Measurements from ENCODE around the gene CABCOCO1.

Gene CABCOCO1

DNA sequence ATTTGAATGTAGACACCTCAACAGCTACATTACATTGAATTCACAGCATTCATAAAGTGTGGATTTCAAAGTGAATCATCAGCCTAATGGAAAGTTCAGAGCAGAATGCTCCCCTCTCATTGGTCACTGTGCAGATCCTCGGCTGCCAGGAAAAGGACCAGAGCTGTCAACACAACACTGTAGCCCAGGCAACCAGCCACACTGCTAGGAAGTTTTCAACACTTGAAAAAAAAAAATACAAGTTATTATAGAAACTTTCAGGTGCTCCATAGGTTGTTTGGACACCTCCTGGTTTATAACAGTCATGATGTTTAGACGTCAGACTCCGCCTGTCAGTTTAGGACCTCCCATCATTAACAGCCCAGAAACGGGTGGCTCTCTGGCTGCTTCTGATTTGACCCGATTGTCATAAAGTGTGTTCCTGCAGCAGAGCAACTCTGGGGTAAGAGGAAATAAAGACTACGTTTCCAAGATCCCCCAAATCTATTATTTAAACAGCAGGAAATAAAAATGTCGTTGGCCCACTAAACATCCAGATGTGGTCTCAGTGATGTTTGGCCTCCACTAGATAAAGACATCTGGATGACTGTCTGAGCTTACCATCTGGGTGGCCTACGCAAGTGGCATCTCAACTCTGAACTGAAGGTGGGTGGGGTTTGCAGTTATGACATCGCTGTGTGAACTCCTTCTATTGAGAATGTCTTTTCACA, 117.4 kb downstream of the CABCOCO1 start:
- H4K91ac ChIP-seq (ENCODE audit: low read depth, low read length, poor library complexity): no peak overlapping the region
- WGBS, 2 donors (ENCODE audit: extremely low coverage in 2 of 2, insufficient read length in 2 of 2, insufficient replicate concordance in 1 of 2): no CpG with 5 or more reads among the region's 9 CpGs
- H3K9me3 ChIP-seq (replicated peaks in 1 of 2; ENCODE audit: control insufficient read depth in 2 of 2, insufficient read depth in 1 of 2, low read depth in 1 of 2, low read length in 2 of 2): no peaks in the 10 kb centered on the region
- H3K36me3 ChIP-seq (replicated peaks in 1 of 2; ENCODE audit: control insufficient read depth in 2 of 2, insufficient read depth in 2 of 2, low read length in 2 of 2): no peaks in the 10 kb centered on the region
- DNase-seq (ENCODE audit: low spot score): no peak
- no peaks in the 10 kb centered on the region for H3K27me3 ChIP-seq (ENCODE audit: control insufficient read depth in 3 of 3, insufficient read depth in 3 of 3, low read depth in 1 of 3, low read length in 3 of 3)
- H2AK5ac ChIP-seq (ENCODE audit: low read depth, low read length): no peak overlapping the region
- no peak overlapping the region for H3K27ac ChIP-seq (replicated peaks; ENCODE audit: low read length)
- H2AFZ ChIP-seq (ENCODE audit: low read length): no peak overlapping the region
- H3K4me1 ChIP-seq (ENCODE audit: control insufficient read depth in 2 of 2, insufficient read depth in 1 of 2, low read depth in 1 of 2, low read length in 2 of 2): no peaks in the 10 kb centered on the region
- H2BK120ac ChIP-seq (ENCODE audit: low read depth, low read length): no peak overlapping the region
- H2BK12ac ChIP-seq (ENCODE audit: low read length): no peak overlapping the region
- no peak overlapping the region for H3K4ac ChIP-seq (ENCODE audit: low read length)
- no peak overlapping the region for H3K4me3 ChIP-seq (ENCODE audit: low read length in 2 of 2)
- H3K18ac ChIP-seq (ENCODE audit: low read length): no peak overlapping the region
- H2BK5ac ChIP-seq (ENCODE audit: low read length): no peak overlapping the region
- H3K4me2 ChIP-seq (ENCODE audit: insufficient read depth, low read length, poor library complexity, severe bottlenecking): no peak overlapping the region
- H3K14ac ChIP-seq (ENCODE audit: low read length): no peak overlapping the region
- no peak overlapping the region for H3K23ac ChIP-seq (ENCODE audit: low read depth, low read length, poor library complexity)
- no peaks in the 10 kb centered on the region for H3K79me1 ChIP-seq (ENCODE audit: low read depth, low read length)
- no peak overlapping the region for H3K9ac ChIP-seq (ENCODE audit: low read depth, low read length, poor library complexity)
- no peak overlapping the region for H2BK15ac ChIP-seq (ENCODE audit: low read length)
- no peak overlapping the region for H4K8ac ChIP-seq (ENCODE audit: low read depth, low read length)

DNA sequence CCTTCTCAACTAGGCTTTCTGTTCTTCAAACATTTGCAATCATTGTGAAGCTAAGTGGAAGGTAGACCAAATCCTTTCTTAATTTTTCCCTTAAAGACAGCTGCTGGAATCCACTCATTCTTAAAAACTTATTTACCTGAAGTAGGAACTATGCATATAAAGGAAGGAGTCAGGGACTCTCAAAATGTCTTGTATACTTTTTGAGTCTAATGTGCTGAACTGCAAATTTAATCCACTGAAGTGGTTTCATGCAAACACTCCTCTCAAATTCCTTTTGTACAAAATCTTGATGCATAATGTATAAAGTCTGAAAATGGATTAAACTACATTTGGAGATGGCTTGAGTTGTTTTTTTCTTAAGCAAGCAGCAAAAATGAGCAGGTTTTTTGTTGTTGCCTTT, 118.0 kb downstream of the CABCOCO1 start:
- H2BK12ac ChIP-seq (ENCODE audit: low read length): no peak overlapping the region
- no peaks in the 10 kb centered on the region for H3K36me3 ChIP-seq (replicated peaks in 1 of 2; ENCODE audit: control insufficient read depth in 2 of 2, insufficient read depth in 2 of 2, low read length in 2 of 2)
- H3K18ac ChIP-seq (ENCODE audit: low read length): no peak overlapping the region
- no peaks in the 10 kb centered on the region for H3K4me1 ChIP-seq (ENCODE audit: control insufficient read depth in 2 of 2, insufficient read depth in 1 of 2, low read depth in 1 of 2, low read length in 2 of 2)
- no peak overlapping the region for H2BK15ac ChIP-seq (ENCODE audit: low read length)
- no peaks in the 10 kb centered on the region for H3K27me3 ChIP-seq (ENCODE audit: control insufficient read depth in 3 of 3, insufficient read depth in 3 of 3, low read depth in 1 of 3, low read length in 3 of 3)
- no peak overlapping the region for H3K14ac ChIP-seq (ENCODE audit: low read length)
- no peak overlapping the region for H4K91ac ChIP-seq (ENCODE audit: low read depth, low read length, poor library complexity)
- no peaks in the 10 kb centered on the region for H3K79me1 ChIP-seq (ENCODE audit: low read depth, low read length)
- H3K27ac ChIP-seq (replicated peaks; ENCODE audit: low read length): no peak overlapping the region
- no peak overlapping the region for H2BK120ac ChIP-seq (ENCODE audit: low read depth, low read length)
- H3K4ac ChIP-seq (ENCODE audit: low read length): no peak overlapping the region
- no peak overlapping the region for H3K4me3 ChIP-seq (ENCODE audit: low read length in 2 of 2)
- no peak overlapping the region for H4K8ac ChIP-seq (ENCODE audit: low read depth, low read length)
- no peak overlapping the region for H2AK5ac ChIP-seq (ENCODE audit: low read depth, low read length)
- H3K23ac ChIP-seq (ENCODE audit: low read depth, low read length, poor library complexity): no peak overlapping the region
- DNase-seq (ENCODE audit: low spot score): no peak
- no peak overlapping the region for H2BK5ac ChIP-seq (ENCODE audit: low read length)
- no peak overlapping the region for H3K4me2 ChIP-seq (ENCODE audit: insufficient read depth, low read length, poor library complexity, severe bottlenecking)
- no peak overlapping the region for H2AFZ ChIP-seq (ENCODE audit: low read length)
- no peak overlapping the region for H3K9ac ChIP-seq (ENCODE audit: low read depth, low read length, poor library complexity)
- H3K9me3 ChIP-seq (replicated peaks in 1 of 2; ENCODE audit: control insufficient read depth in 2 of 2, insufficient read depth in 1 of 2, low read depth in 1 of 2, low read length in 2 of 2): no peaks in the 10 kb centered on the region

DNA sequence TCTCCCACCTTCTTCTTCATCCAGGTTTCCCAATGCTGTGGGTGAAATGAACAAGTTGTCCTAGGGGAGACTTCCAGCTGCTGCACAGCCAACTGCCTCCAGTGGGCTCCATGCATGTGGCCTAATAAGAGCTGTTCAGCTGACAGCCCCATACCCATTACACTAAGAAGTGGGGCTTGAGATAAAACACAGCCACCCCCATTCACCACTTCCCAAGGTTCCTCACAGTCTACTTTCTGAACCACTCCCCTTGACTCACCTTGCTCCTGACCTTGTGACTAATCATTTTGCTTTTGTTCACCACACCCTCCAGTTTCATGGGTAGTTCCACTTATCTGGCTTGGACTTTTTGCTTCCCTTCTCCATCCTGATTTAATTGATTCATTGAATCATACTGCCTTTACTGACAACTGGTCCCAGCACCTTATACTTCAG, 119.3 kb downstream of the CABCOCO1 start:
- Histone ChIP-seq H2AK5ac (ENCODE audit: low read depth, low read length) (no peak overlapping the region), H2AFZ (ENCODE audit: low read length) (no peak overlapping the region), H3K4ac (ENCODE audit: low read length) (no peak overlapping the region), H3K27me3 (ENCODE audit: control insufficient read depth in 3 of 3, insufficient read depth in 3 of 3, low read depth in 1 of 3, low read length in 3 of 3) (no peaks in the 10 kb centered on the region), H3K79me1 (ENCODE audit: low read depth, low read length) (no peaks in the 10 kb centered on the region), H4K8ac (ENCODE audit: low read depth, low read length) (no peak overlapping the region), H3K14ac (ENCODE audit: low read length) (no peak overlapping the region), H3K4me1 (ENCODE audit: control insufficient read depth in 2 of 2, insufficient read depth in 1 of 2, low read depth in 1 of 2, low read length in 2 of 2) (no peaks in the 10 kb centered on the region), H3K23ac (ENCODE audit: low read depth, low read length, poor library complexity) (no peak overlapping the region), H2BK5ac (ENCODE audit: low read length) (no peak overlapping the region), H2BK120ac (ENCODE audit: low read depth, low read length) (no peak overlapping the region), H3K4me2 (ENCODE audit: insufficient read depth, low read length, poor library complexity, severe bottlenecking) (no peak overlapping the region), H3K27ac (replicated peaks; ENCODE audit: low read length) (no peak overlapping the region), H4K91ac (ENCODE audit: low read depth, low read length, poor library complexity) (no peak overlapping the region), H3K18ac (ENCODE audit: low read length) (no peak overlapping the region), H3K36me3 (replicated peaks in 1 of 2; ENCODE audit: control insufficient read depth in 2 of 2, insufficient read depth in 2 of 2, low read length in 2 of 2) (no peaks in the 10 kb centered on the region), H3K9ac (ENCODE audit: low read depth, low read length, poor library complexity) (no peak overlapping the region), H3K4me3 (ENCODE audit: low read length in 2 of 2) (no peak overlapping the region), H3K9me3 (replicated peaks in 1 of 2; ENCODE audit: control insufficient read depth in 2 of 2, insufficient read depth in 1 of 2, low read depth in 1 of 2, low read length in 2 of 2) (no peaks in the 10 kb centered on the region), H2BK12ac (ENCODE audit: low read length) (no peak overlapping the region), H2BK15ac (ENCODE audit: low read length) (no peak overlapping the region)
- no peak for DNase-seq (ENCODE audit: low spot score)

DNA sequence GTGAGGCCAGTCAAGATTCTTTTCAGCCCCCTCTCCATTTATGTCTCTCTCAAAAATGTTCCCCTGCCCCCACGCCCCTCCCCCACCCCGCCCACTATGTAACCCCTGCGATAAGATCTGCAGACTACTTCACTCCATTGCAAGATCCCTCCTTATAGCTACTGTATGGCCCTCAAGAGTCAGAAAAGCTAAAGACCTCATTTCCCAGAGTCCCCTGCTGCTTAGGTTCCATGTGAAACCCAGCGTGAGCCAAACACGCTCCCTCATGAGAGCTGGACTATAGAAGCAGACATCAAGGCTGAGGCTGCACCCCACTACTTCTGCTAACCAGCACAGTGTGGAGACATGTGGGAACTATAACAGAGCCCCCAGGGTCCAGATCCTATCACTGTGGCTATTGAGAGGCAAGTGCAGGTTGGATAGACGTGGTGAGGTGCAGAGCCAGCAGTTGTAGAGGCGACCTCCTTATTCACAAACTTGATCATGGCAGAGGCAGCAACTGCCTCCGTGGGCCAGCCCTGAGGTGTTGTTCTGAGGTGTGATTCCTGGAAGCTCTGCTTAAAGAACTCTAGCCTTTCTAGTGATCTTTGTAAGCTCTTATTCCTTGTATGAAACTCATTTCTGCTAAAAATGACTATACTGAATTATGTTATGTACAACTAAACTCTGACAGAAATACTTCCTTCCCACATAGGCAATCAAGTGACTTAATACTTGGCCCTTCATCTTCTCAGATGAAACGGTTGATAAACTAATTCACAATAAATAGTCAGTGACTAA, 121.8 kb downstream of the CABCOCO1 start:
- Histone ChIP-seq H4K8ac (ENCODE audit: low read depth, low read length) (no peak overlapping the region), H3K27me3 (ENCODE audit: control insufficient read depth in 3 of 3, insufficient read depth in 3 of 3, low read depth in 1 of 3, low read length in 3 of 3) (no peaks in the 10 kb centered on the region), H2BK15ac (ENCODE audit: low read length) (no peak overlapping the region), H3K79me1 (ENCODE audit: low read depth, low read length) (no peaks in the 10 kb centered on the region), H2AK5ac (ENCODE audit: low read depth, low read length) (no peak overlapping the region), H3K4ac (ENCODE audit: low read length) (no peak overlapping the region), H3K9me3 (replicated peaks in 1 of 2; ENCODE audit: control insufficient read depth in 2 of 2, insufficient read depth in 1 of 2, low read depth in 1 of 2, low read length in 2 of 2) (no peaks in the 10 kb centered on the region), H3K4me2 (ENCODE audit: insufficient read depth, low read length, poor library complexity, severe bottlenecking) (no peak overlapping the region), H2AFZ (ENCODE audit: low read length) (no peak overlapping the region), H3K4me3 (ENCODE audit: low read length in 2 of 2) (no peak overlapping the region), H2BK12ac (ENCODE audit: low read length) (peak overlapping the region; percentile 9), H4K91ac (ENCODE audit: low read depth, low read length, poor library complexity) (no peak overlapping the region), H2BK120ac (ENCODE audit: low read depth, low read length) (no peak overlapping the region), H3K23ac (ENCODE audit: low read depth, low read length, poor library complexity) (no peak overlapping the region), H3K18ac (ENCODE audit: low read length) (no peak overlapping the region), H2BK5ac (ENCODE audit: low read length) (no peak overlapping the region), H3K4me1 (ENCODE audit: control insufficient read depth in 2 of 2, insufficient read depth in 1 of 2, low read depth in 1 of 2, low read length in 2 of 2) (no peaks in the 10 kb centered on the region), H3K36me3 (replicated peaks in 1 of 2; ENCODE audit: control insufficient read depth in 2 of 2, insufficient read depth in 2 of 2, low read length in 2 of 2) (no peaks in the 10 kb centered on the region), H3K27ac (replicated peaks; ENCODE audit: low read length) (no peak overlapping the region), H3K9ac (ENCODE audit: low read depth, low read length, poor library complexity) (no peak overlapping the region), H3K14ac (ENCODE audit: low read length) (no peak overlapping the region)
- no peak for DNase-seq (ENCODE audit: low spot score)
- no CpG with 5 or more reads among the region's 9 CpGs for WGBS, 2 donors (ENCODE audit: extremely low coverage in 2 of 2, insufficient read length in 2 of 2, insufficient replicate concordance in 1 of 2)
